ENCODE measurements around the gene RXFP2. TPM values are rescaled to one million over a fixed set of nuclear protein-coding genes. Genes with fewer than 3 reads are reported as not detected.

RXFP2 gene
- total and polyA plus RNA-seq, 2 donors (not counting 3 experiments of a cell fraction or from before 2014, with no cell fraction given) = not detected

DNA sequence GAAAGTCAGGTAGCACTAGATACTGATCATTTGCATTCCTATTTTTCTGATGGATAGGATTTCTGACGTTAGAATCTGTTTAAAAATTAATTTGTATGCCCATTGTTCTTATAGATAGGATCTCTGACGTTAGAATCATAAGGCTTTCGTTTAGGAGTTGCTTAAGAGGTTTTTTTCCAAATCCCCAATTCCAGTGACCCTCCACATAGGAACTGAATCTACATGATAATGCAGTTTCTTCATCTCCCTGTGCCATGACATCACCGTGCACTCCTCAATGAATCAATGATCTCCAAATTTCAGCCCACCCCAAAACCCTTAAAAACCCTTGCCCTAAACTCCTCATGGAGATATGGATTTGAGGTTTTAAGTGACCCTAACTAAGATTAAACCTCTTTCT, 87.2 kb downstream of the RXFP2 start:
- Histone ChIP-seq H3K36me3 (ENCODE audit: control insufficient read depth in 2 of 2, extremely low read depth in 1 of 2, insufficient read depth in 2 of 2, low read length in 2 of 2) (no peaks in the 10 kb centered on the region), H3K9me3 (replicated peaks; ENCODE audit: control insufficient read depth, insufficient read depth, low read length) (no peaks in the 10 kb centered on the region), H3K27me3 (ENCODE audit: control insufficient read depth in 2 of 2, insufficient read depth in 2 of 2, low read length in 2 of 2) (peaks cover 4 to 17% of the 10 kb centered on the region in 2 experiments), H3K9ac (replicated peaks; ENCODE audit: extremely low read depth, insufficient read depth, low read length) (no peak overlapping the region), H3K4me2 (ENCODE audit: insufficient read depth, low read length) (no peak overlapping the region), H3K4me1 (ENCODE audit: control insufficient read depth, extremely low read depth, insufficient read depth, low read length) (no peaks in the 10 kb centered on the region), H4K20me1 (replicated peaks; ENCODE audit: control insufficient read depth, extremely low read depth, insufficient read depth, low read length) (no peaks in the 10 kb centered on the region), H3K4me3 (replicated peaks in 1 of 3; ENCODE audit: insufficient read depth in 1 of 3, low read depth in 1 of 3, low read length in 3 of 3) (no peak overlapping the region), H3K79me2 (ENCODE audit: control insufficient read depth, insufficient read depth, low read length) (no peaks in the 10 kb centered on the region), H3K9me1 (replicated peaks; ENCODE audit: control insufficient read depth, extremely low read depth, insufficient read depth, low read length) (no peaks in the 10 kb centered on the region), H2AFZ (ENCODE audit: low read depth, low read length) (no peak overlapping the region), H3K27ac (ENCODE audit: insufficient read depth, low read depth, low read length) (no peak overlapping the region)
- dilution Hi-C loops (cut with MboI; ENCODE audit: extremely low pct_ligation_motif_present, low sequenced_read_pairs) (no loop called here), intact Hi-C loops (cut with micrococcal nuclease) (no loop called here)
- DNase-seq (ENCODE audit: low read depth, low spot score) = no peak
- ChIA-PET CTCF (no interaction called here), POLR2A (no interaction called here)
- TF ChIP-seq, protein P1, sequence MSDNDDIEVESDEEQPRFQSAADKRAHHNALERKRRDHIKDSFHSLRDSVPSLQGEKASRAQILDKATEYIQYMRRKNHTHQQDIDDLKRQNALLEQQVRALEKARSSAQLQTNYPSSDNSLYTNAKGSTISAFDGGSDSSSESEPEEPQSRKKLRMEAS (IDR thresholded peaks at IDR 0.05; ENCODE audit: insufficient read depth, insufficient read length) = no peak
- TF ChIP-seq, protein P2, sequence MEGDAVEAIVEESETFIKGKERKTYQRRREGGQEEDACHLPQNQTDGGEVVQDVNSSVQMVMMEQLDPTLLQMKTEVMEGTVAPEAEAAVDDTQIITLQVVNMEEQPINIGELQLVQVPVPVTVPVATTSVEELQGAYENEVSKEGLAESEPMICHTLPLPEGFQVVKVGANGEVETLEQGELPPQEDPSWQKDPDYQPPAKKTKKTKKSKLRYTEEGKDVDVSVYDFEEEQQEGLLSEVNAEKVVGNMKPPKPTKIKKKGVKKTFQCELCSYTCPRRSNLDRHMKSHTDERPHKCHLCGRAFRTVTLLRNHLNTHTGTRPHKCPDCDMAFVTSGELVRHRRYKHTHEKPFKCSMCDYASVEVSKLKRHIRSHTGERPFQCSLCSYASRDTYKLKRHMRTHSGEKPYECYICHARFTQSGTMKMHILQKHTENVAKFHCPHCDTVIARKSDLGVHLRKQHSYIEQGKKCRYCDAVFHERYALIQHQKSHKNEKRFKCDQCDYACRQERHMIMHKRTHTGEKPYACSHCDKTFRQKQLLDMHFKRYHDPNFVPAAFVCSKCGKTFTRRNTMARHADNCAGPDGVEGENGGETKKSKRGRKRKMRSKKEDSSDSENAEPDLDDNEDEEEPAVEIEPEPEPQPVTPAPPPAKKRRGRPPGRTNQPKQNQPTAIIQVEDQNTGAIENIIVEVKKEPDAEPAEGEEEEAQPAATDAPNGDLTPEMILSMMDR (IDR thresholded peaks at IDR 0.05; ENCODE audit: extremely low read depth in 1 of 2, insufficient read depth in 1 of 2, low read depth in 1 of 2, low read length in 2 of 2) = no peak
- no peak for TF ChIP-seq FOS (IDR thresholded peaks at IDR 0.05; ENCODE audit: borderline replicate concordance, insufficient read depth, low read length)
- TF ChIP-seq MYC (IDR thresholded peaks at IDR 0.05; ENCODE audit: low read depth, low read length) = no peak
- no peak for FAIRE-seq
- no TSS peak for BruUV-seq (replicated peaks)

DNA sequence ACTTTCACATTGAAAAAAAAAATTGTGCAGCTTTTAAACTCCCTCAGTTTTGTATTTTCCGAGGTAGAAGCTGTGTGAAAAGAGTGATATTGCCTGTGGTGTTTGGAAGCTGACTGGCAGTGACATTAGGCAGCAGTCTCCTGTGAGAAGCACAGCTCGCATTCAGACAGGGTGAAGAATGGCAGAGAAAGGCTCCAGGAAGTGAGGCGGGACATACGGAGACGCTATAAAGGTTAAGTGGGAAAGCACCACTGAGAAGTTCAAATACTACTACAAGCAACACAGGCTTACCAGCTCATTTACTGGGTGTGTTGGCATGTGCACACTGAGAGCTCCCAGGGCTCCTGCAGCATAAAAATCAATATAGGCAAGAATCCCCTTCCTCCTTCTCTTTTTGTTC, 88.4 kb downstream of the RXFP2 start:
- dilution Hi-C loops (cut with MboI; ENCODE audit: extremely low pct_ligation_motif_present, low sequenced_read_pairs) (no loop called here), intact Hi-C loops (cut with micrococcal nuclease) (no loop called here)
- Histone ChIP-seq H3K27me3 (ENCODE audit: control insufficient read depth in 2 of 2, insufficient read depth in 2 of 2, low read length in 2 of 2) (peaks cover 4 to 17% of the 10 kb centered on the region in 2 experiments), H4K20me1 (replicated peaks; ENCODE audit: control insufficient read depth, extremely low read depth, insufficient read depth, low read length) (no peaks in the 10 kb centered on the region), H3K36me3 (ENCODE audit: control insufficient read depth in 2 of 2, extremely low read depth in 1 of 2, insufficient read depth in 2 of 2, low read length in 2 of 2) (no peaks in the 10 kb centered on the region), H3K79me2 (ENCODE audit: control insufficient read depth, insufficient read depth, low read length) (no peaks in the 10 kb centered on the region), H3K9ac (replicated peaks; ENCODE audit: extremely low read depth, insufficient read depth, low read length) (no peak overlapping the region), H2AFZ (ENCODE audit: low read depth, low read length) (no peak overlapping the region), H3K4me3 (replicated peaks in 1 of 3; ENCODE audit: insufficient read depth in 1 of 3, low read depth in 1 of 3, low read length in 3 of 3) (no peak overlapping the region), H3K9me3 (replicated peaks; ENCODE audit: control insufficient read depth, insufficient read depth, low read length) (no peaks in the 10 kb centered on the region), H3K4me2 (ENCODE audit: insufficient read depth, low read length) (no peak overlapping the region), H3K4me1 (ENCODE audit: control insufficient read depth, extremely low read depth, insufficient read depth, low read length) (no peaks in the 10 kb centered on the region), H3K27ac (ENCODE audit: insufficient read depth, low read depth, low read length) (no peak overlapping the region), H3K9me1 (replicated peaks; ENCODE audit: control insufficient read depth, extremely low read depth, insufficient read depth, low read length) (no peaks in the 10 kb centered on the region)
- TF ChIP-seq, protein P2 (IDR thresholded peaks at IDR 0.05; ENCODE audit: extremely low read depth in 1 of 2, insufficient read depth in 1 of 2, low read depth in 1 of 2, low read length in 2 of 2) = no peak
- TF ChIP-seq POLR2A (IDR thresholded peaks at IDR 0.05; ENCODE audit: low read depth, low read length) (no peak), JUN (IDR thresholded peaks at IDR 0.05; ENCODE audit: borderline replicate concordance, insufficient read depth, insufficient read length, low read depth) (no peak), POLR2AphosphoS5 (IDR thresholded peaks at IDR 0.05; ENCODE audit: insufficient read depth, low read depth, low read length) (no peak), FOS (IDR thresholded peaks at IDR 0.05; ENCODE audit: borderline replicate concordance, insufficient read depth, low read length) (no peak), MYC (IDR thresholded peaks at IDR 0.05; ENCODE audit: low read depth, low read length) (no peak), GATA2 (IDR thresholded peaks at IDR 0.05; ENCODE audit: insufficient read depth, insufficient read length, low read depth, low read length) (no peak), EZH2 (IDR thresholded peaks at IDR 0.05; ENCODE audit: borderline replicate concordance, low read depth, low read length, severe bottlenecking) (no peak)
- TF ChIP-seq, protein P1 (IDR thresholded peaks at IDR 0.05; ENCODE audit: insufficient read depth, insufficient read length) = no peak
- no peak for DNase-seq (ENCODE audit: low read depth, low spot score)
- FAIRE-seq = no peak
- BruUV-seq (replicated peaks) = no TSS peak
- POLR2A ChIA-PET = no interaction called here
- CTCF ChIA-PET = interaction anchor here (1.0 to 1.4 kb wide), 2 partner anchors 9 to 82 kb away, joined by 3 to 4 read pairs; no protein-coding TSS in a partner anchor

All from endothelial cell of umbilical vein (primary cell).